Caco-2 (cell line): ENCODE results near the gene CXCR4. TPM values are rescaled to one million over a fixed set of nuclear protein-coding genes. Genes with fewer than 3 reads are reported as not detected.

Experiments used
- BruUV-seq: library from RNA; stranded (reverse); fragments of 400-500 nt; replicated peaks from 2 replicates; lab custom pipeline; 2021; lab: Mats Ljungman, UMichigan
- CTCF ChIA-PET: fragments of 300-600 bp; sonication (Branson Sonifier 250); formaldehyde crosslinking; loops from one replicate; lab custom pipeline; 2022; ENCODE audit warnings: antibody characterized with exemption; lab: Charles Lee
- POLR2A ChIA-PET: fragments of 300-600 bp; sonication (Branson Sonifier 250); formaldehyde crosslinking; loops from one replicate; lab custom pipeline; 2022; ENCODE audit warnings: antibody characterized with exemption; lab: Charles Lee
- DNase-seq, 2 experiments: peaks; one replicate each; pipeline versions ENCODE4 v3.0.0 to v3.0.0-alpha.2; 2020 to 2022
- H3K27me3 ChIP-seq: replicated peaks from 2 replicates; pipeline ENCODE4 v1.6.0; 2011; ENCODE audit warnings: low read length; ENCODE audit not compliant: control insufficient read depth, insufficient read depth
- H3K36me3 ChIP-seq: 2 replicates; pipeline ENCODE4 v1.5.1; 2011; ENCODE audit warnings: low read length; ENCODE audit not compliant: control insufficient read depth, insufficient read depth
- H3K4me1 ChIP-seq: fragments of 250-450 bp; sonication (Bioruptor Pico); 2 replicates; pipeline ENCODE4 v1.5.1; 2020; ENCODE audit warnings: mild to moderate bottlenecking
- H3K4me3 ChIP-seq: 2 replicates; pipeline ENCODE4 v1.5.1; 2011; ENCODE audit warnings: low read depth, mild to moderate bottlenecking, control low read depth, low read length
- H3K9me3 ChIP-seq: fragments of 250-450 bp; sonication (Bioruptor Pico); 2 replicates; pipeline ENCODE4 v1.5.1; 2020; ENCODE audit warnings: mild to moderate bottlenecking, moderate library complexity
- H3K27ac Mint-ChIP-seq: one replicate; pipeline ENCODE4 v1.8.0; 2022; ENCODE audit warnings: mixed read lengths; ENCODE audit not compliant: unreplicated experiment
- H3K27me3 Mint-ChIP-seq: one replicate; pipeline ENCODE4 v1.8.0; 2022; ENCODE audit warnings: mixed read lengths; ENCODE audit not compliant: insufficient read depth, unreplicated experiment
- H3K36me3 Mint-ChIP-seq: one replicate; pipeline ENCODE4 v1.8.0; 2022; ENCODE audit warnings: mild to moderate bottlenecking, mixed read lengths; ENCODE audit not compliant: insufficient read depth, unreplicated experiment
- H3K4me1 Mint-ChIP-seq: one replicate; pipeline ENCODE4 v1.8.0; 2022; ENCODE audit warnings: low read depth, mixed read lengths; ENCODE audit not compliant: unreplicated experiment
- H3K4me3 Mint-ChIP-seq: one replicate; pipeline ENCODE4 v1.8.0; 2022; ENCODE audit warnings: mild to moderate bottlenecking, moderate library complexity, mixed read lengths; ENCODE audit not compliant: unreplicated experiment
- H3K9me3 Mint-ChIP-seq: one replicate; pipeline ENCODE4 v1.8.0; 2022; ENCODE audit warnings: mixed read lengths; ENCODE audit not compliant: unreplicated experiment
- intact Hi-C: fragments of 100-400 bp; cut with micrococcal nuclease; formaldehyde crosslinking; loops from one replicate; pipeline ENCODE4 v1.10.0; 2022; ENCODE audit not compliant: unreplicated experiment
- total RNA-seq: library from RNA; stranded (reverse); gene quantifications from 2 replicates; pipeline ENCODE4 v1.2.3, GENCODE V29; 2022
- TF ChIP-seq, protein P1 (sequence below), 2 experiments: fragments of 200-600 bp in 1 of 2; IDR thresholded peaks; 1 replicate in 1 of 2; 2 replicates in 1 of 2; pipeline versions ENCODE4 v1.5.1 to v1.8.0; 2011 to 2022; ENCODE audit warnings: antibody characterized with exemption in 1 of 2, control low read depth in 1 of 2, inconsistent platforms in 1 of 2, low read depth in 1 of 2, low read length in 1 of 2, mild to moderate bottlenecking in 1 of 2, moderate library complexity in 1 of 2; ENCODE audit not compliant: insufficient read depth in 1 of 2, severe bottlenecking in 1 of 2, unreplicated experiment in 1 of 2

CXCR4 gene
- total RNA-seq, 1 experiment from 2014 or later = 1.4 TPM

DNA sequence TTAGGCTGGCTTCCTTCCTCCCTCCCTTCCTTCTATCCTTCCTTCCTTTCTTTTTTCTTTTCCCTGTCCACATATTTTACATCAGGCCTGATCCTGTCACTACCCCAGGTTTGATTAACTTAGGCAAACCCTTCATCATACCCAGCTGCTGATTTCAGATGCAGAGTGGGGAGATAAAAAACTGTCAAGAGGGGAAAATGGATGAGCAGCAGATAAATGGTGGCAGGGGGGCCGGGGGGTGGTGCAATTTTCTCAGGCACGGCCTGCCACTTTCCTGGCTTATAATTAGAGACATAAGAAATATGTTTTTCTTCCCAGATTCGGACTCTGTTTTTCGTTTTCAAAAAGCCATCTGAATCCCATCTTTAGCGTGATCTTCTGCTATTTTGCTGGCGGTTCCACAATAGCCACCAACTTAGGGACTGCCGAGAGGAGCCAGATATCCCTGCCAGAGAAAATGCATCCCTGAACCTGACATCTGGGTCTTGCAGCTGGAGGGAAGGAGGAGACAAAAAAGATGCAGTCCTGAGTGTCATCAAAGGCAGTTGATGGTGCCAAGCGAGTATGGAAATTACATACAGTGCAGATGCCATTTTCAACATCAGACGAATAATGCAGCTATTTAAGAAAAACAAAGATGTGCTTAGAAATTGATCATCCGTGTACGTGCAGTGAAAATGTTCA is 49.9 kb downstream of the CXCR4 start:
- peaks cover 20% of the 10 kb centered on the region for H3K9me3 Mint-ChIP-seq
- Histone ChIP-seq H3K4me3 (no peak overlapping the region), H3K9me3 (peaks cover 9% of the 10 kb centered on the region), H3K36me3 (no peaks in the 10 kb centered on the region), H3K27me3 (no peaks in the 10 kb centered on the region), H3K4me1 (peaks cover 19% of the 10 kb centered on the region)
- DNase-seq = no peak
- ChIA-PET POLR2A (no interaction called here), CTCF (no interaction called here)
- no peak overlapping the region for H3K27ac Mint-ChIP-seq
- intact Hi-C loops = no loop called here
- no TSS peak for BruUV-seq
- H3K4me1 Mint-ChIP-seq = peaks cover 11% of the 10 kb centered on the region
- no peak overlapping the region for H3K4me3 Mint-ChIP-seq
- TF ChIP-seq, protein P1, sequence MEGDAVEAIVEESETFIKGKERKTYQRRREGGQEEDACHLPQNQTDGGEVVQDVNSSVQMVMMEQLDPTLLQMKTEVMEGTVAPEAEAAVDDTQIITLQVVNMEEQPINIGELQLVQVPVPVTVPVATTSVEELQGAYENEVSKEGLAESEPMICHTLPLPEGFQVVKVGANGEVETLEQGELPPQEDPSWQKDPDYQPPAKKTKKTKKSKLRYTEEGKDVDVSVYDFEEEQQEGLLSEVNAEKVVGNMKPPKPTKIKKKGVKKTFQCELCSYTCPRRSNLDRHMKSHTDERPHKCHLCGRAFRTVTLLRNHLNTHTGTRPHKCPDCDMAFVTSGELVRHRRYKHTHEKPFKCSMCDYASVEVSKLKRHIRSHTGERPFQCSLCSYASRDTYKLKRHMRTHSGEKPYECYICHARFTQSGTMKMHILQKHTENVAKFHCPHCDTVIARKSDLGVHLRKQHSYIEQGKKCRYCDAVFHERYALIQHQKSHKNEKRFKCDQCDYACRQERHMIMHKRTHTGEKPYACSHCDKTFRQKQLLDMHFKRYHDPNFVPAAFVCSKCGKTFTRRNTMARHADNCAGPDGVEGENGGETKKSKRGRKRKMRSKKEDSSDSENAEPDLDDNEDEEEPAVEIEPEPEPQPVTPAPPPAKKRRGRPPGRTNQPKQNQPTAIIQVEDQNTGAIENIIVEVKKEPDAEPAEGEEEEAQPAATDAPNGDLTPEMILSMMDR (IDR thresholded peaks at IDR 0.05; ENCODE audit: insufficient read depth in 1 of 2, low read depth in 1 of 2, low read length in 1 of 2, severe bottlenecking in 1 of 2, unreplicated experiment in 1 of 2) = no peak
- H3K27me3 Mint-ChIP-seq = no peaks in the 10 kb centered on the region
- H3K36me3 Mint-ChIP-seq = no peaks in the 10 kb centered on the region

- DNase-seq = no peak
- H3K27me3 ChIP-seq = no peaks in the 10 kb centered on the region
- POLR2A ChIA-PET = no interaction called here
- BruUV-seq = no TSS peak
- H3K9me3 Mint-ChIP-seq = peaks cover 19% of the 10 kb centered on the region
- H3K4me3 Mint-ChIP-seq = no peak overlapping the region
- no peaks in the 10 kb centered on the region for H3K36me3 ChIP-seq
- CTCF ChIA-PET = no interaction called here
- no peaks in the 10 kb centered on the region for H3K27me3 Mint-ChIP-seq
- H3K9me3 ChIP-seq = peaks cover 9% of the 10 kb centered on the region
- H3K4me3 ChIP-seq = no peak overlapping the region
- TF ChIP-seq, protein P1 (IDR thresholded peaks at IDR 0.05; ENCODE audit: insufficient read depth in 1 of 2, low read depth in 1 of 2, low read length in 1 of 2, severe bottlenecking in 1 of 2, unreplicated experiment in 1 of 2) = no peak
- no peak overlapping the region for H3K27ac Mint-ChIP-seq
- H3K36me3 Mint-ChIP-seq = no peaks in the 10 kb centered on the region
- H3K4me1 ChIP-seq = peaks cover 19% of the 10 kb centered on the region
- H3K4me1 Mint-ChIP-seq = peaks cover 11% of the 10 kb centered on the region
- intact Hi-C loops = no loop called here
These were observed 50.5 kb downstream of the CXCR4 start for GRCh38 chr2:136067459-136067858.

GRCh38 chr2:136065907-136066306 is 52.0 kb downstream of the CXCR4 start:
- intact Hi-C loops = no loop called here
- Histone ChIP-seq H3K36me3 (no peaks in the 10 kb centered on the region), H3K4me1 (peaks cover 19% of the 10 kb centered on the region), H3K4me3 (no peak overlapping the region), H3K9me3 (no peaks in the 10 kb centered on the region; the same call in 1 of the 2 replicates), H3K27me3 (no peaks in the 10 kb centered on the region)
- ChIA-PET CTCF (no interaction called here), POLR2A (no interaction called here)
- no TSS peak for BruUV-seq
- TF ChIP-seq, protein P1 (IDR thresholded peaks at IDR 0.05; ENCODE audit: insufficient read depth in 1 of 2, low read depth in 1 of 2, low read length in 1 of 2, severe bottlenecking in 1 of 2, unreplicated experiment in 1 of 2) = no peak
- H3K4me1 Mint-ChIP-seq = peaks cover 11% of the 10 kb centered on the region
- no peaks in the 10 kb centered on the region for H3K36me3 Mint-ChIP-seq
- peaks cover 17% of the 10 kb centered on the region for H3K9me3 Mint-ChIP-seq
- no peaks in the 10 kb centered on the region for H3K27me3 Mint-ChIP-seq
- peak overlapping the region; percentile 28 for H3K27ac Mint-ChIP-seq
- DNase-seq = peak in 1 of 2 experiments; percentile 3
- H3K4me3 Mint-ChIP-seq = no peak overlapping the region
